ENCODE measurements around the gene ROS1. TPM values are rescaled to one million over a fixed set of nuclear protein-coding genes. Genes with fewer than 3 reads are reported as not detected.
"Not testable (repeated sequence)": the region's sequence is repeated elsewhere in the genome, so short reads cannot be mapped to it uniquely, and the experiment has no call there.

ROS1 gene
- total and polyA plus RNA-seq, 4 donors = under 0.01 TPM; not detected in 3

- DNase-seq (ENCODE audit: low spot score) = no peak
- H3K27ac ChIP-seq (ENCODE audit: low read depth in 1 of 2, low read length in 2 of 2) = no peak overlapping the region
- H3K27me3 ChIP-seq (ENCODE audit: control insufficient read depth in 4 of 4, insufficient read depth in 4 of 4, low read length in 3 of 4) = no peaks in the 10 kb centered on the region
- no peaks in the 10 kb centered on the region for H3K4me1 ChIP-seq (ENCODE audit: control insufficient read depth in 4 of 4, insufficient read depth in 4 of 4, low read length in 3 of 4)
- peaks cover 0 to 1% (median 0%) of the 10 kb centered on the region in 4 donors for H3K9me3 ChIP-seq (ENCODE audit: control insufficient read depth in 4 of 4, low read length in 3 of 4)
- H3K36me3 ChIP-seq (ENCODE audit: control insufficient read depth in 4 of 4, insufficient read depth in 3 of 4, low read depth in 1 of 4, low read length in 3 of 4) = no peaks in the 10 kb centered on the region
- no peak for TF ChIP-seq JUND (IDR thresholded peaks at IDR 0.05)
- TF ChIP-seq MAX (IDR thresholded peaks at IDR 0.05) = no peak
- TF ChIP-seq TAF1 (conservative IDR thresholded peaks at IDR 0.05) = no peak
- TF ChIP-seq HNF4A (conservative IDR thresholded peaks at IDR 0.05) = no peak
- no peak for TF ChIP-seq REST (IDR thresholded peaks at IDR 0.05)
- TF ChIP-seq CTCF (IDR thresholded peaks at IDR 0.05; ENCODE audit: low read depth, low read length, missing input control) = no peak
- TF ChIP-seq YY1 (IDR thresholded peaks at IDR 0.05) = no peak
- TF ChIP-seq, protein P1, sequence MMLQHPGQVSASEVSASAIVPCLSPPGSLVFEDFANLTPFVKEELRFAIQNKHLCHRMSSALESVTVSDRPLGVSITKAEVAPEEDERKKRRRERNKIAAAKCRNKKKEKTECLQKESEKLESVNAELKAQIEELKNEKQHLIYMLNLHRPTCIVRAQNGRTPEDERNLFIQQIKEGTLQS (IDR thresholded peaks at IDR 0.05) = no peak
- no peak for TF ChIP-seq GABPA (IDR thresholded peaks at IDR 0.05 in 1 of 2, conservative IDR thresholded peaks at IDR 0.05 in 1 of 2)
- no peak for TF ChIP-seq ZBTB33 (IDR thresholded peaks at IDR 0.05)
- no peak for TF ChIP-seq FOXA2 (IDR thresholded peaks at IDR 0.05)
- TF ChIP-seq EGR1 (IDR thresholded peaks at IDR 0.05; ENCODE audit: low read depth in 2 of 2) = no peak
- TF ChIP-seq HNF4G (IDR thresholded peaks at IDR 0.05) = no peak
- TF ChIP-seq RXRA (IDR thresholded peaks at IDR 0.05) = no peak
- H3K4me3 ChIP-seq (ENCODE audit: low read depth in 1 of 3, low read length in 3 of 3) = no peak overlapping the region
- WGBS = 97% methylated on average over 33 of the region's 33 CpGs
- no peak overlapping the region for H3K9ac ChIP-seq (ENCODE audit: low read depth in 1 of 2, low read length in 2 of 2)
These were observed 52.4 kb downstream of the ROS1 start for GRCh38 chr6:117373211-117373813.

GRCh38 chr6:117372289-117372688 is 53.5 kb downstream of the ROS1 start:
- not testable (repeated sequence) for DNase-seq (ENCODE audit: low spot score); H3K4me1 ChIP-seq (ENCODE audit: control insufficient read depth in 4 of 4, insufficient read depth in 4 of 4, low read length in 3 of 4)

More at GRCh38 chr6:117372289-117372688, 53.5 kb downstream of the ROS1 start:
- not testable (repeated sequence) for H3K4me3 ChIP-seq (ENCODE audit: low read depth in 1 of 3, low read length in 3 of 3); H3K9ac ChIP-seq (ENCODE audit: low read depth in 1 of 2, low read length in 2 of 2); H3K9me3 ChIP-seq (ENCODE audit: control insufficient read depth in 4 of 4, low read length in 3 of 4); H3K36me3 ChIP-seq (ENCODE audit: control insufficient read depth in 4 of 4, insufficient read depth in 3 of 4, low read depth in 1 of 4, low read length in 3 of 4); H3K27ac ChIP-seq (ENCODE audit: low read depth in 1 of 2, low read length in 2 of 2); H3K27me3 ChIP-seq (ENCODE audit: control insufficient read depth in 4 of 4, insufficient read depth in 4 of 4, low read length in 3 of 4)
- 89% methylated on average over 8 of the region's 8 CpGs for WGBS
